ENCODE data around the gene RALGDS.

The RALGDS gene

DNA sequence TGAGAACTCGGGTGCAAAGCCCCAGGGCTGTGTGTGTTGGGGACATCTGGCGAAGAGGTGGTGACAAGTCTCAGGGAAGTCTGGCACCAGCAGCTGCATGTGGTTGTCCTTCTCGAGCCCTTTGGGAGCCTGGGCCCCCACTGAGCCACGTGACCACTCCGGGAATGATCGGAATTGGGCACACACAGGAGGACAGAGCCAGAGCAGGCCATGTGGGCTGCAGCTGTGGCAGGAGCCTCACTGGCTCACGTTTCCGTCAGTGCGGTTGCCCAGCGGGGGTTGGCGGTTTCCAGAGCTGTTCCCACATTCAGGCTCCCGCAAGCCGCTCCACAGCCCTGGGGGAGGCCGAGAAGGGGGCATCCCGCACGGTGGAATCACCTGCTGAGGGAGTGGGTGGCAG is 66.1 kb downstream of the RALGDS start:
- no peak for TF ChIP-seq FOXM1 (IDR thresholded peaks at IDR 0.05; ENCODE audit: borderline replicate concordance)
- TF ChIP-seq ZNF384 (IDR thresholded peaks at IDR 0.05): no peak
- TF ChIP-seq ELF4 (IDR thresholded peaks at IDR 0.05): no peak
- no peak for TF ChIP-seq FOXK2 (IDR thresholded peaks at IDR 0.05)
- TF ChIP-seq FOXA1 (IDR thresholded peaks at IDR 0.05): no peak
- no peak for TF ChIP-seq L3MBTL2 (conservative IDR thresholded peaks at IDR 0.05)
- TF ChIP-seq CTBP1 (IDR thresholded peaks at IDR 0.05; ENCODE audit: borderline replicate concordance): no peak
- no peak for TF ChIP-seq SP1 (IDR thresholded peaks at IDR 0.05)
- no peak for TF ChIP-seq TARDBP (IDR thresholded peaks at IDR 0.05)
- TF ChIP-seq NFRKB (IDR thresholded peaks at IDR 0.05): no peak
- TF ChIP-seq HDGF (IDR thresholded peaks at IDR 0.05; ENCODE audit: borderline replicate concordance): no peak
- TF ChIP-seq BHLHE40 (IDR thresholded peaks at IDR 0.05; ENCODE audit: borderline replicate concordance): no peak
- TF ChIP-seq LEF1 (IDR thresholded peaks at IDR 0.05; ENCODE audit: borderline replicate concordance): no peak
- no peak for TF ChIP-seq ARNT (IDR thresholded peaks at IDR 0.05)
- no peak for TF ChIP-seq PKNOX1 (IDR thresholded peaks at IDR 0.05)
- no peak for TF ChIP-seq SUZ12 (IDR thresholded peaks at IDR 0.05)
- ChIA-PET POLR2A (no interaction called here), CTCF (no interaction called here)
- no peak for DNase-seq (ENCODE audit: extremely low spot score)

DNA sequence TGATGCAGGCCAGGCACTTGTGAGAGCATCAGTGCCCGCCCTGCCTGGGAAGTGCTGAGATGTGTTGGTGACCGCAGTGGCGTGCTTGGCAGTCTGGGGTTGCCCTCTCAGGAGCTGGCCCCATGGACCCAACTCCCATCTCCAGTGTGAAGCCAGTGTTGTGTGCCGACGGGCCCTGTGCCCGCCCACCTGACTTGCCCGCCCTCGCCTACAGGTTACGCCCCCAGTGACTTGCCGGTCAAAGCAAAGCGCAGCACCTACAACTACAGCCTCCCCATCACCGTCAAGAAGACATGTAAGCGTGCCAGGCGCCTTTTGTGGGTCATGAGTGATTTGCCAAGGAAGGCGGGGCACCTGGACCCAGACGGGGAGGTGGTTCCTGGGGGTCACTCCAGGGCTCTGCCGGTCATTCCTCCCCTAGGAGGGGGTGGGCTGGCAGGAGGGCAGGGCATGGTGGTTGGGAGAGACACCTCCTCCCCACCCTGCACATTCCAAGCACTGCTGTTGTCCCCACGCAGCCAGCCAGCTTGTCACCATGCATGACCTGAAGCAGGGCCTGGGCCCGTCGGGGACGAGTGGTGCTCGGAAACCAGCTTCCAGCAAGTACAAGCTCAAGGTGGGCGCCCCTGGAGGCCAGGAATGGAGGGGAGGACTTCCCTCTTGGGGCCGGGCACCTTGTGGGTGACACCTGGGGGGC is 66.7 kb downstream of the RALGDS start:
- POLR2A ChIA-PET: no interaction called here
- CTCF ChIA-PET: no interaction called here
- no peak for DNase-seq (ENCODE audit: extremely low spot score)
- no peak for TF ChIP-seq ARNT (IDR thresholded peaks at IDR 0.05)
- TF ChIP-seq SP1 (IDR thresholded peaks at IDR 0.05): no peak
- no peak for TF ChIP-seq FOXA1 (IDR thresholded peaks at IDR 0.05)
- no peak for TF ChIP-seq HDGF (IDR thresholded peaks at IDR 0.05; ENCODE audit: borderline replicate concordance)
- no peak for TF ChIP-seq SUZ12 (IDR thresholded peaks at IDR 0.05)
- no peak for TF ChIP-seq BHLHE40 (IDR thresholded peaks at IDR 0.05; ENCODE audit: borderline replicate concordance)
- TF ChIP-seq L3MBTL2 (conservative IDR thresholded peaks at IDR 0.05): no peak
- TF ChIP-seq TARDBP (IDR thresholded peaks at IDR 0.05): no peak
- no peak for TF ChIP-seq ZNF384 (IDR thresholded peaks at IDR 0.05)
- no peak for TF ChIP-seq ELF4 (IDR thresholded peaks at IDR 0.05)
- no peak for TF ChIP-seq PKNOX1 (IDR thresholded peaks at IDR 0.05)
- TF ChIP-seq NFRKB (IDR thresholded peaks at IDR 0.05): no peak
- TF ChIP-seq FOXM1 (IDR thresholded peaks at IDR 0.05; ENCODE audit: borderline replicate concordance): no peak
- no peak for TF ChIP-seq FOXK2 (IDR thresholded peaks at IDR 0.05)
- TF ChIP-seq CTBP1 (IDR thresholded peaks at IDR 0.05; ENCODE audit: borderline replicate concordance): no peak
- TF ChIP-seq LEF1 (IDR thresholded peaks at IDR 0.05; ENCODE audit: borderline replicate concordance): no peak

GRCh38 chr9:133051966-133052539 is 69.0 kb downstream of the RALGDS start:
- no peak for TF ChIP-seq FOXK2 (IDR thresholded peaks at IDR 0.05)
- no peak for TF ChIP-seq L3MBTL2 (conservative IDR thresholded peaks at IDR 0.05)
- TF ChIP-seq FOXA1 (IDR thresholded peaks at IDR 0.05): no peak
- TF ChIP-seq PKNOX1 (IDR thresholded peaks at IDR 0.05): no peak
- ChIA-PET CTCF (no interaction called here), POLR2A (no interaction called here)
- no peak for DNase-seq (ENCODE audit: extremely low spot score)

GRCh38 chr9:133051281-133051900 is 69.6 kb downstream of the RALGDS start:
- ChIA-PET POLR2A (no interaction called here), CTCF (no interaction called here)
- DNase-seq (ENCODE audit: extremely low spot score): no peak
- TF ChIP-seq TARDBP (IDR thresholded peaks at IDR 0.05) (no peak), BHLHE40 (IDR thresholded peaks at IDR 0.05; ENCODE audit: borderline replicate concordance) (no peak), SP1 (IDR thresholded peaks at IDR 0.05) (no peak), ZNF384 (IDR thresholded peaks at IDR 0.05) (no peak), ELF4 (IDR thresholded peaks at IDR 0.05) (no peak), FOXK2 (IDR thresholded peaks at IDR 0.05) (no peak), PKNOX1 (IDR thresholded peaks at IDR 0.05) (no peak), L3MBTL2 (conservative IDR thresholded peaks at IDR 0.05) (no peak)

- no peak for TF ChIP-seq SUZ12 (IDR thresholded peaks at IDR 0.05)
- no peak for TF ChIP-seq TARDBP (IDR thresholded peaks at IDR 0.05)
- no peak for TF ChIP-seq CTBP1 (IDR thresholded peaks at IDR 0.05; ENCODE audit: borderline replicate concordance)
- TF ChIP-seq PKNOX1 (IDR thresholded peaks at IDR 0.05): no peak
- TF ChIP-seq ARNT (IDR thresholded peaks at IDR 0.05): no peak
- TF ChIP-seq FOXM1 (IDR thresholded peaks at IDR 0.05; ENCODE audit: borderline replicate concordance): no peak
- no peak for TF ChIP-seq NFRKB (IDR thresholded peaks at IDR 0.05)
- TF ChIP-seq LEF1 (IDR thresholded peaks at IDR 0.05; ENCODE audit: borderline replicate concordance): no peak
- TF ChIP-seq ZNF384 (IDR thresholded peaks at IDR 0.05): no peak
- TF ChIP-seq BHLHE40 (IDR thresholded peaks at IDR 0.05; ENCODE audit: borderline replicate concordance): no peak
- TF ChIP-seq FOXK2 (IDR thresholded peaks at IDR 0.05): no peak
- TF ChIP-seq ELF4 (IDR thresholded peaks at IDR 0.05): no peak
- no peak for TF ChIP-seq SP1 (IDR thresholded peaks at IDR 0.05)
- TF ChIP-seq FOXA1 (IDR thresholded peaks at IDR 0.05): no peak
- TF ChIP-seq L3MBTL2 (conservative IDR thresholded peaks at IDR 0.05): no peak
- TF ChIP-seq HDGF (IDR thresholded peaks at IDR 0.05; ENCODE audit: borderline replicate concordance): no peak
- no peak for DNase-seq (ENCODE audit: extremely low spot score)
- POLR2A ChIA-PET: no interaction called here
- CTCF ChIA-PET: no interaction called here
Measured at GRCh38 chr9:133050781-133051180, 70.3 kb downstream of the RALGDS start.

Data from HEK293T (cell line).